ENCODE results near the gene ZBTB17.

ZBTB17 gene

DNA sequence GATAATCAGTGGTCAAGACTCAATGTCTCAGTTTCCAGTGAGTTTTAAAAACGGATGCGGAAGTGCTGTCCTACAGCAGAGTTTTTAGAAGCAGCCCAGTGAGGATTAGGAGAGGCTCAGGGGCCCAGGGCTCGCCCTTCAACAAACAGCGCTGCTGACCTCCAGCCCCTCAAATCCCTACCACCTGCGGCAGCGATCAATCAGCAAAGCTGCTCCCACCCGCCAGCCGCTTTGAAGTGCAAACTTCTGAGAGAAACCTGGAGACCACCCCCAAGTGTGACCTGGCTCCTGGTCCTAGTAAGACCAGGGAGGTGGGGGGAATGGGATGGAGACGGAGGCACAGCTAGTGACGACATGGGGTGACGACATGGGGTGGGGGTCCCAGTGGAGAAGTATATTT is 14.4 kb downstream of the ZBTB17 start:
- in situ Hi-C loops (cut with MboI; ENCODE audit: low sequenced_read_pairs) = no loop called here

DNA sequence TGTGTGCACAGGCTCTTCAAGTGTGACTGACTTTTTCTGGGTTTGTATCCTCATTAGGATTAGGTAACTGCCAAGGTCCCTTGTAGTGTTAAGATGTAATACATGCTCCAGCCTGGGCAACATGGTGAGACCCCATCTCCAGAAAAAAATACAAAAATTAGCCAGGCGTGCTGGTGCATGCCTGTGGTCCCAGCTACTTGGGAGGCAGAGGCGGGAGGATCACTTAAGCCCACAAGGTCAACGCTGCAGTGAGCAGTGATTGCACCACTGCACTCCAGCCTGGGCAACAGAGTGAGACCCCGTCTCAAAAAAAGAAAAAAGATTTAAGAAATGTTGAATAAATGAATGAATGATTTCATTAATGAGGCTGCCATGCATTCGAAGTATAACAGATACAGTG is 15.1 kb downstream of the ZBTB17 start:
- in situ Hi-C loops (cut with MboI; ENCODE audit: low sequenced_read_pairs) = no loop called here

DNA sequence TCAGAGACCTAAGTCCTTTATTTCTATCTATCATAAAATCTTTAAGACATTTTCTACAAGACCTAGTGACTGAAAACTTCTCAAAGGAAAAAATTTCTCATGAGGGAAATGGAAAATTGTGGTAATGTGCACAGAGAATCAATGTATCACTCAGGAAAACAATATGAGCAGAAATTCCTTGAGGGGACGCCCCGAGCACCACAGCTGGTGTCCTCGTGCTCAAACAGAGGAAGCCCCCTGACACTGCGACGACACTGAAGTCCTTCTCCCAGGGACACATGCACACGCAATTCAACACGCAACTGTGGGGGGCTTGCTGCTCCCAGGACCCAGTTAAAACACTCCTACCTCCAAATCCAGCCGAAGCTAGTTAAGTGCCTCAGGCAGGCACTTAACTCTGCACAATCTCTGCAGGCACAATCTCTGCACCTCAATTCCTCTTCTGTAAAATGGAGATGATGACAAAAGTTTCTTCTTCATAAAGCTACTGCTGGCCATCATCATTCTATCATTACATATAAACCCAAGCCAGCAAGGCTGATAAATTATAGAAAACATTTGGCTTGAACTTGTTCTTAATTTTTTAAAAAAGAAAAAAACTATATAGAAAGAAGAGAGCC is 16.0 kb downstream of the ZBTB17 start:
- in situ Hi-C loops (cut with MboI; ENCODE audit: low sequenced_read_pairs) = no loop called here

DNA sequence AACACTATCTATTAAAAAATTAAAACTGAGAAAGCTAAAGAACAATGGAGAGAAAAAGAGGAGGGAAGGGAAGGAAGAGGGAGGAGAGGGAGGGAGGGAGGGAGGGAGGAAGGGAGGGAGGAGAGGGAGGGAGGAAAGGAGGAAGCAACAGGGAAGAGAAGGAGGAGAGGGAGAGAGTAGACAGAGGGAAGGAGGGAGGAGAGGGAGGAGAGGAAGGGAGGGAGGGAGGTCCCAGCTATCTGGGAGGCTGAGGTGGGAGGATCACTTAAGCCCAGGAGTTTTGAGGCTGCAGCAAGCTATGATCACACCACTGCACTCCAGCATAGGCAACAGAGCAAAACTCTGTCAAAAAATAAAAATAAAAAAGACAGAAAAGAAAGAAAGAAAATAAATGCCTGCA is 16.5 kb downstream of the ZBTB17 start:
- in situ Hi-C loops (cut with MboI; ENCODE audit: low sequenced_read_pairs) = no loop called here

DNA sequence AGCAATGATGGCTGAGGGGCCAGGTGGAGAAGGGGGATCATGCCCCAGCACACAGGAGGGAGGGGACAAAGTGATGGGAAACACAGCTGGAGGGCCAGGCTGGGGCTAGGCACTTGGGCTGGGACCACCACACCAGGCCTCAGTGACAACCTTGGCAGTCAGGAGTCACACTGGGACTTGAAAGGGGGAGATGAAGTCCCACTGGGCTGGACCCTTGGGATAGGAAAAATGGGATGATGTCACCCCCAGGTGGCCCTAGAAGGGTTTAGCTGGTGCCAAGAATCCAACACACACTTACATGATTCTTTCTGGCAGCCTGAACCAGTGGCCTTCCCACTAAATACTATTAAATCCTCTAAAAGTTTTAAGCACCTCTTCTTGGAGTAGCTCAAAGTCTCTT is 17.1 kb downstream of the ZBTB17 start:
- in situ Hi-C loops (cut with MboI; ENCODE audit: low sequenced_read_pairs) = no loop called here

DNA sequence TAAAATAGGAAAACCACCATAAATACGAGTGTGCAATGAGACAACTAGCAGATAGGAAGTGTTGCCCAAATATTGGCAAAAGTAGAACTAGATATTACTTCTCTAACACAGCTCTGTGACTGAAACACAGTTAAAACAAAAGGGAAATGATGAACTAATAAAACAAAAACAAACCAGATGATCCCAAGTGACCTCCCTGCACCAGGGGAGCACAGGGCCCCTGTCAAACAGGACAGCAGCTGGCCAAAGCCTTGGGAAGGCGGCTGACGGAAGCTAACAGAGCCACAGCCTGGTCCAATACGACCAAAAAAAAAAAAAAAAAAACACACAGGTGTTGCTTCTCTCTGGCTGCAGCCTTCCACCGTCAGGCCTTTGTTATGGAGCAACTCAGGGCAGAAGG is 17.8 kb downstream of the ZBTB17 start:
- in situ Hi-C loops (cut with MboI; ENCODE audit: low sequenced_read_pairs) = no loop called here

DNA sequence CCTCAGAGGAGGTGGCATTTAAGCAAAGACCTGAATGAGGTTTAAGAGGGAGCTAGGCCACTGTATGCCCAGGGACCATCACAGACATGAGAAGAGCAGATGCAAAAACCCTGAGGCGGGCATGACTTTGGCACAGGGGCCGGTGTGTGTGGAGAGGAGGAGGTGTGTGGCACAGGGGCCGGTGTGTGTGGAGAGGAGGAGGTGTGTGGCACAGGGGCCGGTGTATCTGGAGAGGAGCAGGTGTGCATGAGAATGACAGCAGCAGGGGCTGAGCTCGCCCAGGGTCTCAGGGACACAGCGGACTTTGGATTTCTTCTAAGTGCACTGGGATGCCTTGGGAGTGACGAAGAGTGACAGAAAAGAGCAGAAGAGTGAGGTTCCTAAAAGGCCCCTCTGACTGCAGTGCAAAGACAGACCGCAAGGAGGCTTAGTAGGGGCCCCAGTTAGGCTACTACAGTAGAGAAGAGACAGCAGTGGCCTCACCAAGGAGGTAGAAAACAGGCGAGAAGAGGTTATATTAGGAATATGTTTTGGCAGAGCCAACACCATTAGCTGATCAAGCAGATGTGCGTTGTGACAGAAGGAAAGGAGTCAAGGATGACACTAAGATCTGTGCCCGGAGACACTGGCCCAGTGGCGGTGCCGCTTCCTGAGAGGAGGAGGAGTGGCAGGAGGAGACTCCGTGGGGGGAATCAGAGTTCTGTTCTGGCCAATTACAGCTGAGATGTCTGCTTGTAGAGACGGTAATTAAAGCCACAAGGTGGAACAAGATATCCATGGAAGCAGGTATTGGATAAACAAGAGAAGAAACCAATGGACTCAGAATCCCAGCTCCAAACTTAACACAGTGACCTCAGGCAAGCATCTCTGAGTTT is 18.4 kb downstream of the ZBTB17 start:
- in situ Hi-C loops (cut with MboI; ENCODE audit: low sequenced_read_pairs) = no loop called here

DNA sequence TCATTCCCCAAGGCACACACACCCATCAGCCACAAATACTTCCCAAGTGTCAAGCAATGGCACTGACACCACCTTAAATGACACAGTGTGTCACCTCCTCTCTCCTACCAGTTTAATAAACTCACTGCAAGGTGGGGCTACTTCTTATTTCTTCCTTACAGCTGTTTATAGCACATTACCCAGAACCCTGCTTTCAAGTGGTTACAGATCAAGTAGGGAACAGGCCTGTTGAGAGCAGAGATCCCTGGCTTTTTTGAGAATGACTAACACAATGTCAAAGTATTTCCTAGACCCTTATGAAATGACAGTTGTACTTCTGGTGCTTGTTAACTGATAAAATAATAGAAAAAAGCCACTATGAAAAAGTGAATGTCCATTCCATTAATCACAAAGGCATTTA is 19.8 kb downstream of the ZBTB17 start:
- in situ Hi-C loops (cut with MboI; ENCODE audit: low sequenced_read_pairs) = no loop called here

DNA sequence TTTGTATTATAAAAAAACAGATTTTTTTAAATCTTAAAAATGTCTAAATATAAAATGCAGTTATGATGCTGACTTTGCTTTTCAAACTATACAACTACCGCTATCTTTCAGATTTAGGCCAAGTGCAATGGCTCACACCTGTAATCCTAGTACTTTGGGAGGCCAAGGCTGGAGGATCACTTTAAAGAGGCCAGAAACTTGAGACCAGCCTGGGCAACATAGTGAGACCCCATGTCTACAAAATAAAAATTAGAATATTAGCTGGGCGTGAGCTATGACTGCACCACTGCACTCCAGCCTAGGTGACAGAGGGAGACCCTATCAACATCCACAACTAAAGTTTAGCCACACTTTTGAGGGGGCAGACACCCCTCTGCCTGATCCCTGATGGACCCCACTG is 20.3 kb downstream of the ZBTB17 start:
- in situ Hi-C loops (cut with MboI; ENCODE audit: low sequenced_read_pairs) = no loop called here

DNA sequence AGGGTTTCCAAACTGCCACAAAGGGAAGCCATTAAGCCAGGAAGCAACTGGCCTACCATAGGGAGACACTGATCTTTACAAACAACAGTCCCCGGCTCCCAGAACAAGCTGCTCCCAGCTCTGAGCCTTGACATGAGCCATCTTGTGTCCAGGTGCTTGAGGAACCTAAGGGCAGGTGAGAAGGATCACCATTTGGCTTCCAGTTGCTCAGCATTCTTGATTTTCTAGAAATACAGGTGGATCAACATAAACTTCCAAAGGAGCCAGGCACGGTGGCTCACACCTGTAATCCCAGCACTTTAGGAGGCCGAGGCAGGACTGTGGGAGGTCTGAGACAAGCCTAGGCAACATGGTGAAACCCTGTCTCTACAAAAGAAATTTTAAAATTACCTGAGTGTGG is 21.6 kb downstream of the ZBTB17 start:
- in situ Hi-C loops (cut with MboI; ENCODE audit: low sequenced_read_pairs) = no loop called here

DNA sequence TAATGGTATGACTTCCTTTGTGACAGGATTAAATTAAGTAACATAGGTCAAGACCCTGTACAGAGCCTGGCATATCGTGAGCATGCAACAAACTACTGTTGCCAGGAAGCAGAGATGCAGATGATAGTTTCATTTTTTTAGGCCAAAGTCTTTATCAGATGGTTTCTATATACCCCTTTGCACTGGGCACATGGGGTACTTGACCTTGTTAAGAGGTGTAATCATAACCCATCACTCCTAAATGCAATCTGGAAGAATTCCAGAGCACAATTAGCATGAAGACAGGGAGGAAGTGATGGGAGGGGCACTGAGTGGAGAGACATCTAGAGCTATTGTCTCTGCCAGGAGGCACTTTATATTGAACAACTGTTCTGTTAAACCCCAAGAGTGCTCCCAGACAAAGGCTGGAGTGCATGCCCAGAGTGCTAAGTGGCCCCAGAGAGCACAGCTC is 22.1 kb downstream of the ZBTB17 start:
- in situ Hi-C loops (cut with MboI; ENCODE audit: low sequenced_read_pairs) = no loop called here

DNA sequence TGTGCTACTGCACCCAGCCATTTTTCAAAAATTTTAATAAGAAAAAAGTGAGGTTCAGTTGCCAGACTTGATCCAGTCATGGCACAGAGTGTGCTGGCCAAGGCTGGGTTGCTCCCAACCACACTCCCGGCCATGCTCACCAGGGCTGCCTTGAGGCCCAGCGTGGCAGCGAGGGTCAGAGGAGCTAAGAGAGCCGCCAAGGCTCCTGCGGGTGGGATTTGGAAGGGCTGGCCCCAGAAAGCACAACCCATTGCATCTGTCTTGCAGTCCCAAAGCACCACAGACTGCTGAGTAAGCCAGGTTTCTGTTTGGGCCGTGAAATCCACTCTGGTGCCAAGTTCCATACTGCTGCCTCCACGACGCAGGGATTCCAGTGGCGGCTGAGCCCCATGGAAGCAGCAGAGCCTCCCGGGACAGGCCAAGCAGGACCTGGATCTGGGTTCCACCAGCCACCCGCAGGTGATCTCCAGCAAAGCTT is 22.6 kb downstream of the ZBTB17 start:
- in situ Hi-C loops (cut with MboI; ENCODE audit: low sequenced_read_pairs) = no loop called here

DNA sequence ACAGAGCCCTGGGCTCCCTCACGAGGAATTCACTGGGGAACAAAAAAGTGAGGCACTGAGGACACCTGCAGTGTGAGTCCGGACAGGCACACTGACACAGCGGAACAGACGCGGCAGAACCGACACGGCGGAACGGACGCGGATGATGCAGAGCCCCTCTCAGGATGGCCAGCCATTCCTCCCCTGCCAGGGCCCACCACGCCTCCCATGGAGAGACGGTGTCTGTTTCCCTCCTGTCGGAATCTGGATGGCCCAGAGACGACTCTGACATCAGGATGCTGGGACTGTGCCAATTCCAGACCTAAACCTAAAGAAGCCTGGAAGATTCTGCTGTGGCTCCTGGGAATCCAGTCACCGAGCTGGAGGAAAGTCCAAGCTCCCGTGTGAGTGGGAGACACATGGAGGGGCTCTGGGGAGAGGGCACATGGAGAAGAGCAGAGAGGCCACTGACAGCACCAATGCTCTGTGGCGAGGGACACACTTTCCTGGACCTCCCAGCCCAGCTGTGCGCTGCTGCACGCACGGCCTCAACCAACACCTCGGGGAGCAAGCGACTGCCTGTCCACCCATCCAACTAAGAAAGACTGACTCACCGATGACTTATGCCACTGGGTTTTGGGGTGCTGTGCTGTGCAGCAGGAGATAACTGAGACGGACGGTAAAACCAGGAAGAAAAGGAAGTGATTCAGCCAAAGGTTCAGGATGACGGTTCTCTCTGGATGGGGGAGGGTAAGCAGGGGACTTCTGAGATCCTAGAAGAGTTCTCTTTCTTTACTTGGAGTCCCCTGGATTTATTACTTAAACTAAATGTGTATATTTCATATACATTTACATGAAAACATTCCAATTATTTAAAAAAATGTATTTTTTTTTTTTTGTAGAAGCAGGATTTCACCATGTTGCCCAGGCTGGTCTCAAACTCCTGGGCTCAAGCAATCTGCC is 23.3 kb downstream of the ZBTB17 start:
- in situ Hi-C loops (cut with MboI; ENCODE audit: low sequenced_read_pairs) = no loop called here

DNA sequence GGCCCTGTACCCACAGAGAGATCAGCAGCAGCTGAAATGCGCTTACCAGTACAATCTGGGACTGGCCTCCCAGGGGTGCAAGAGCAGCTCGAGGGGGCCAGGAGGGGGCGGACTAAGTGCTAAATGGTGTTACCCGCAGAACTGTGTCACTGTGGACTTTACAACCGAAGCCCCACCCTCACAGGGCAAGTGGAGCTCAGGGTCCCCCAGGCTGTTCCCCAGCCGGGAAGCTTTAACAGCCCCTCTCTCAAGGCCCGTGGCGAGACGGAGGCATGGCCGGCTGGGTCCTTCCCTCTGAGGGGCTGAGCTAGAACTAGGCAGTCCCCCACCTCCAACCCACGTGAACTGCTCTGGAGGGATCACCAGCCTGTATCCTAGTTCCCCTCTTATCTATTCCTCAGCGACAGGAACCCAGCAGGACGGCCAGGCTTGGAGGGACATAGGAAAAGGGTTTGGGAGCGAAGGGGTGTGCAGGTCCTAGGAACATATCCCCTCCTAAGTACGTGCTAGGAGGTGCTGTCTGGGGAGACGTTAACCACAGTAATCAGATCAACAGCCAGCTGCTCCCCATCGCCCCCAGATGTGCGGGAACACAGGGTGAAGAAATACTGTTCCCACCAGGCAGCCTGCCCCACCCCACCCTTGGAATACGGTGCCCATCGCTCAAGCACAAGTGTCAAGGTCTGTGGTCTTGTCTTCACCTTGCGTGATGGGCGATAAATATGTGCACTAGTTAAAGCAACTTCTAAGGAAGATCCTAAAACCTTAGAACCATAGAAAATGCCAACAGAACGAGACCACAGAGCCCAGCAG is 24.4 kb downstream of the ZBTB17 start:
- in situ Hi-C loops (cut with MboI; ENCODE audit: low sequenced_read_pairs) = no loop called here

DNA sequence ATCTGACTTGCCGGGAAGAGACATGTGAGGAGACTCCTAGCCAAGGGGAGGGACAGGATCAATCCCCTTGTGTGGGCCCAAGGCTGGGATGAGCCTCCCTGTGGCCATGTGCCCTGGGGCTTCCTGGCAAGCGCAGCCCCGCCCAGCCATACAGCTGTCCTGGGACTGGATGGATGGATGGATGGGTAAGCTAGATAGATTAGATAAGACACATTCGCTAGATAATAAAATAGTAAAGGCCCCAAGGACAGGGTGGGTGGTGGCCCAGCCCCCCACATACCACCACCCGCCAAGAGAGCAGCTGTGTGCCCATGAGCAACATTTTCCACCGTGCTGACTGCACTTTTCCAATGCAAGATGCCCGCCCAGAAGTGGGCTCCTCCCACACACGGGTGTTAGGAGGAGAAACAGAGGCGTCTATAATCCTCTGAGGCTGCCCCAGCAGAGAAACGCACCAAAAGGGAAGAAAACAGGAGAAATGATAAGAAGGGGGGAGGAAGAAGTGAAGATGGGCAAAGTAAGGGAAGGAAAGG is 25.1 kb downstream of the ZBTB17 start:
- in situ Hi-C loops (cut with MboI; ENCODE audit: low sequenced_read_pairs) = no loop called here

DNA sequence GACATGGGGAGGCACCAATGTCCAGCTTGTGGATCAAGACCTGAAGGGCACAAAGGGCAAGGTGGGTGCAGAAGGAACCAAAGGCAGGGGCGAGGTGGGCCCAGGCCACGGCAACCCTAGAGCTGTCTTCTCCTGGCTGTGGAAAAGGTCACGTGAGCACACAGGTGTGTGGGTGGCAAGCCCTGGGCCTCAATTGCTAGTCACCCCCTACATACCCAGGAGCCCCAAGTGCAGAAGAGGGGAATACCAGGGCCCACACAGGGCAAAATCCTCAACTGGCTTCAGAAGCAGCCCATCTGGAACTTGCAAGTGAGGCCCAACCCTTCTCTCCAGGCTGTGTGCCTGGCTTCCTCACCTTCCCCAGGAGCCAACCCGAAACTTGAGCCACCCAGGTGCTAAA is 25.6 kb downstream of the ZBTB17 start:
- in situ Hi-C loops (cut with MboI; ENCODE audit: low sequenced_read_pairs) = no loop called here

DNA sequence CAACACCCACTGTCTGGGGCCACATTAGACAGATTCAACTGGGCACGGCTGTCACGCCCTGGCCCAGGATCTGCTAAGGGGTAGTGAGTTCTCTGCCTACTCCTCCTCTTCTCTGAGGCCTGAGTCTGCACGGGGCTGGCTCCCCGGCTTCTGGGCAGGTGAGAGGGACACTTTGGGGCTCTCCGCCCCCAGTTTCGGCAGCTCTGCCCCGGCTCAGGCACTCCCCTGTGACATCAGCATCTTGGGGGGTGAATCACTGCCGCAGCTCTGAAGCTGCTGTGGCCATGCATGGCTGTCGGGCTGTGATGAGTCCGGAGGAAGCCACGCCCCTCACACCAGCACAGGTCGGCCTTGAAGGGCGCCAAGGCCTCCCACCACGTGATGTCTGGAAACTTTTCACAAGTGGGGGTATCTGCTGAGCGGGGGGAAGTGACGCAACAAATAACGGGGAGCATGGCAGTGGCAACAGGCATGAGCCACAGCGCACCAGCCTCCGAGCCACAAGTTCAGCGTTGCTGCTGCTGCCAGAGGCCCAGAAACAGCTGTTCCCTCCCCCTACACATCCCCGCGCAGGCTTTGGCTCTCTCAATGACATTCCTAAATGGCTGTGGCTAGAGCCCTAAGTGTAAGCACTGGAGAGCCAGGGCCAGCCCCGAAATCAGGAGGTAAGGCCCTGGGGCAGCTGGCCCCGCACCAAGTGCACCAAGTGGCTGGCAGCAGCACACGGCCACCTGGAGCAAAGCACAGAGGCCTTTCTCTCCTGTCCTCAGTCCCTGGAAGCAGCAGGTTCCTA is 26.3 kb downstream of the ZBTB17 start:
- in situ Hi-C loops (cut with MboI; ENCODE audit: low sequenced_read_pairs) = no loop called here

DNA sequence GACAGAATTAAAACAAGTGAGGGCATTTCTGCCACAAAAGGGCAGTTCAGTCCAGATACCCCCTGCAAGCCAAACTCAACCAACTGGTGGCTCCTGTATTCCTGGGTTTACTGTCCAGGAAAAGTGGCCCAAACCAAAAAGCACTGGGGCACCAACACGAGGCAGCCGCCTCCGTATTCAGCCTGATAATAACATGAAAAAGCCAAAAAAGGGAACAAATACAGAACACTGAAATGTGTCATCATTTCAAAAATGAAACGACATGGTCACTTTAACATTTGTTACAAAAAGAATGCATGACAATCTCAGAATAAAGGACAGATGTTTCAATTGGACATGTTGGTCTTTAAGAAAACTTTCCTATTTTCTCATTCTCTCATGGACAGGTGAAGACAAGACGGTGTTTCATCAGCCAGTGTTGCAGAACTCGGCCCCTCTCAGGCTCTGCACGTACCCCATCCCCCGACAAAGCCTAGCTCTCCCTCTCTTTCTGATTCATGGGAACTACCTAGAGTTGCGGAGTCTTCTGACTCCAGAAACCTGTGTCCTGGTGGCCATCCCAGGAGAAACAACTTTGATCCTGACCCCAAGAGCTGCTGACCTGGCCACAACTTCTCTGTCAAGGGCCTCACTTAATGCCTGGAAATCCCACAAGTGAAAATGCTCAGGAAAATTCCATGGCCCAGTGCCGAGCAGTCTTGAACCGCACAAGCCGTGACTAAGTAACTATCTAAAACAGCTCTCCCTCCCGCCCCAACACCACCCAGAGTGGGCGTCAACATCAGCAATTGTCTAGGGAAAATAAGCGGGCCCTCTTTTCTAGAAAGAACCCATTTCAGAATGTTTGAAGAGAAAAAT is 27.1 kb downstream of the ZBTB17 start:
- in situ Hi-C loops (cut with MboI; ENCODE audit: low sequenced_read_pairs) = no loop called here

Data from HL-60/S4 treated with retinoic acid at 250 ng/mL for 4 days and 3 days (cell line).